Breast epithelium (tissue), 4 donors: ENCODE data around the gene PKD2L1. TPM values are rescaled to one million over a fixed set of nuclear protein-coding genes. Genes with fewer than 3 reads are reported as not detected.

Experiments
- DNase-seq, 2 donors: peaks; one replicate each; pipeline ENCODE4 v3.0.0-alpha.2; 2019; ENCODE audit warnings: low spot score in 2 of 2
- H3K27ac ChIP-seq, 2 donors: fragments of 200-600 bp; sonication (generic) in 1 of 2; one replicate each; pipeline ENCODE4 v1.5.1; 2016 to 2019; ENCODE audit warnings: mild to moderate bottlenecking in 1 of 2
- H3K27me3 ChIP-seq, 2 donors: fragments of 200-600 bp; sonication (generic) in 1 of 2; one replicate each; pipeline versions ENCODE4 v1.5.1 to v1.6.0; 2017 to 2019; ENCODE audit warnings: control low read depth in 1 of 2, mild to moderate bottlenecking in 1 of 2
- H3K36me3 ChIP-seq: fragments of 200-600 bp; one replicate; pipeline ENCODE4 v1.5.1; 2019
- H3K4me1 ChIP-seq, 2 donors: fragments of 200-600 bp; sonication (generic); one replicate each; pipeline ENCODE4 v1.5.1; 2016 to 2019; ENCODE audit warnings: control low read depth in 1 of 2
- H3K4me3 ChIP-seq, 3 donors: fragments of 200-600 bp; sonication (generic); 1 replicate in 2 of 3; 2 replicates in 1 of 3; pipeline ENCODE4 v1.5.1; 2016 to 2019; ENCODE audit warnings: mild to moderate bottlenecking in 3 of 3, moderate library complexity in 2 of 3
- H3K9me3 ChIP-seq, 2 donors: fragments of 200-600 bp; sonication (generic) in 1 of 2; one replicate each; pipeline ENCODE4 v1.5.1; 2016 to 2019; ENCODE audit warnings: control low read depth in 1 of 2
- POLR2A ChIP-seq: fragments of 450-650 bp; IDR thresholded peaks from one replicate; pipeline ENCODE4 v1.6.1; 2016; ENCODE audit warnings: antibody characterized with exemption, mild to moderate bottlenecking, moderate library complexity
- POLR2AphosphoS5 ChIP-seq, 3 donors: sonication (generic); formaldehyde crosslinking; IDR thresholded peaks; one replicate each; pipeline ENCODE4 v1.6.1; 2017; ENCODE audit warnings: antibody characterized with exemption in 3 of 3
- intact Hi-C: fragments of 100-400 bp; cut with DNase I; formaldehyde crosslinking; loops from one replicate; pipeline ENCODE4 v1.15.1; 2023; ENCODE audit warnings: low total_unique reads
- total RNA-seq, 3 donors: library from RNA; depleted of rRNA; stranded (reverse); fragments of >200 nt; gene quantifications; one replicate each; pipeline ENCODE4 v1.1.0, GENCODE V29; 2016
- TF ChIP-seq, protein P1 (sequence below), 3 donors: fragments of 450-650 bp; IDR thresholded peaks; one replicate each; pipeline ENCODE4 v1.5.1; 2016 to 2017; ENCODE audit warnings: antibody characterized with exemption in 3 of 3, mild to moderate bottlenecking in 3 of 3, moderate library complexity in 3 of 3

Gene PKD2L1
- total RNA-seq, 3 donors from 2014 or later = 0.32 to 1.5 TPM; not detected in 1

DNA sequence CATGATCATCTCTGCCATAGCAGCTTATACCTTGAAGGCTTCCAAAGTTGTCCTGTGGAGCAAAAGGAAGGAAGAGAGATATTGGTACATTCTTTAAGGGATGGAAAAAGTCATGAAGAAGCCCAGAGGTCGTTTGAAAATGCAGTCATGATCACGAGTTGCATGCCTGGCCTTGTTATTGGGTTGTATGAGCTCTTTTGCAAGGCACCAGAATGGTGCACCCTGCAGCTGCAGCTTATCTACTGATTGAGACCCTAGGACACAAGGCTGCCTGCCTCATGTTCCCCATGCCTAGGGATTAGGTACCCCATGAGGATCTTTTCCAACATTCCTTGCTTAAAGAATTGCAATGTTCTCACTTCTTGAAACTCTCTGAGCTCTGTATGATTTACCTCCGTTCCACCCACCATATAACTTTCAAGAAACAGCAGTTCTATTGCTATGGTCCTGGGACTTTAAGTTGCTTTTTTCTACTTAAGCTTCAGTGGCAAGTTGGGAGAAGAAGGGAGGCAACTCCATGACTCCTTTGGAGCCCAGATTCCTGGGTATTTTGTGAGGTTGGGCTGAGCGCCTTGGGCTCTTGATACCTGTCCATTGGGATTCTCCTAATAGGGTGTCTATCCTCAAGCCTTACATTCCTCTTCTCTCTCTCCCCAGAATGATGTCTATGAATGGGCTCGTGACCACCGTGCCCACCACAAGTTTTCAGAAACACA is 23.9 kb upstream of the PKD2L1 start:
- no peak for DNase-seq

DNA sequence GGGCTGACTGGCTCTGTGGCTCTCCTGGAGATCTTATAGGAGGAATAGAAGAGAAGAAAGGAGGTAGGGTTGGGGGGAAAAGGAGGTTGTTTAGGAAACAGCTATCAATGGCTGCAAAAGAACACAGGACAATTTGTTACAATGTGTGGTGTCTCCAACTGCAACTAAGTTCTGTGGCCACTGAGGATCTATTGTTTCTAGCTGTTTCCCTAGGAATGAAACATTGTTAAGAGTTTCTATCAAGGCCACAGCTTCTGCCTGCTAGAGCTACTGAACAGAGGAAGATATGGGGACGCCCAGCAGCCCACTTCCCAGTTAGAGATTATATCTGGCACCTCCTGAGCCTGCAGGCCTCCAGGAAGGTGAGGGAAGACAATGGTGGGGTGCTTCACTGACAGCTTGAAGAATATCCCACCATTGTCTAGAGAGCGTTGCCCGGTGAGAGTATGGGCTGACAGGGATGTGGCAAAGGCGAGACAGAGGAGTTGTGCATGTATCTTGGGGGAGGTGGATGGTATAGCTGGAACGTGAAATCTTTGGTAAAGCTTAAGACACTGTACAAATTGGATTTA is 21.0 kb upstream of the PKD2L1 start:
- peaks cover 0 to 3% of the 10 kb centered on the region in 2 donors for H3K4me1 ChIP-seq
- H3K36me3 ChIP-seq = no peaks in the 10 kb centered on the region
- no peaks in the 10 kb centered on the region for H3K27me3 ChIP-seq
- no peak overlapping the region for H3K27ac ChIP-seq
- DNase-seq = no peak
- H3K9me3 ChIP-seq = no peaks in the 10 kb centered on the region
- H3K4me3 ChIP-seq = no peak overlapping the region
- TF ChIP-seq POLR2AphosphoS5 (IDR thresholded peaks at IDR 0.05) (no peak), POLR2A (no peak)
- TF ChIP-seq, protein P1, sequence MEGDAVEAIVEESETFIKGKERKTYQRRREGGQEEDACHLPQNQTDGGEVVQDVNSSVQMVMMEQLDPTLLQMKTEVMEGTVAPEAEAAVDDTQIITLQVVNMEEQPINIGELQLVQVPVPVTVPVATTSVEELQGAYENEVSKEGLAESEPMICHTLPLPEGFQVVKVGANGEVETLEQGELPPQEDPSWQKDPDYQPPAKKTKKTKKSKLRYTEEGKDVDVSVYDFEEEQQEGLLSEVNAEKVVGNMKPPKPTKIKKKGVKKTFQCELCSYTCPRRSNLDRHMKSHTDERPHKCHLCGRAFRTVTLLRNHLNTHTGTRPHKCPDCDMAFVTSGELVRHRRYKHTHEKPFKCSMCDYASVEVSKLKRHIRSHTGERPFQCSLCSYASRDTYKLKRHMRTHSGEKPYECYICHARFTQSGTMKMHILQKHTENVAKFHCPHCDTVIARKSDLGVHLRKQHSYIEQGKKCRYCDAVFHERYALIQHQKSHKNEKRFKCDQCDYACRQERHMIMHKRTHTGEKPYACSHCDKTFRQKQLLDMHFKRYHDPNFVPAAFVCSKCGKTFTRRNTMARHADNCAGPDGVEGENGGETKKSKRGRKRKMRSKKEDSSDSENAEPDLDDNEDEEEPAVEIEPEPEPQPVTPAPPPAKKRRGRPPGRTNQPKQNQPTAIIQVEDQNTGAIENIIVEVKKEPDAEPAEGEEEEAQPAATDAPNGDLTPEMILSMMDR (IDR thresholded peaks at IDR 0.05) = no peak
- intact Hi-C loops = no loop called here

More for the DNA sequence above, 23.9 kb upstream of the PKD2L1 start:
- Histone ChIP-seq H3K4me1 (peaks cover 0 to 5% of the 10 kb centered on the region in 2 donors), H3K9me3 (no peaks in the 10 kb centered on the region), H3K4me3 (no peak overlapping the region), H3K36me3 (no peaks in the 10 kb centered on the region), H3K27me3 (no peaks in the 10 kb centered on the region), H3K27ac (no peak overlapping the region)
- intact Hi-C loops = no loop called here
- no peak for TF ChIP-seq POLR2A
- TF ChIP-seq POLR2AphosphoS5 (IDR thresholded peaks at IDR 0.05) = no peak
- TF ChIP-seq, protein P1 (IDR thresholded peaks at IDR 0.05) = no peak

DNA sequence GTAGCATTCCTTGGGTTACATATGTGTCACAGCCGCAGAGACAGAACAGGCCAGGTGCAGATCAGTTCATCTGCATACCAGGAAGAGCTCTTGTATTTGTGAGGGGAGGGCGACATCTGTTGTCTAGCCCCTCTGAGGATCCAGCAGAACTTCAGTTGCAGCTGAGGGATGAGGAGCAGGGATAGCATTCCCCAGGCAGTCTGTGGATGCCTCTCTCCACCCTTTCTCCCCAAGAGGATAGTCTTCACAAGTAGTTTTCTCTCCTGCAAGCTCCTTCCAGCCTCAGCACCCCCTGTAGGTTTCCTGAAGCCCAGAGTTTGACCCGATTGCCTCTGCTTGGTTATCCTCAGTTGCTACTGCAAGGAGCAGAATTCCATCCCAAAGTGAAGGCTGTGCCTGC is 19.6 kb upstream of the PKD2L1 start:
- H3K4me3 ChIP-seq = no peak overlapping the region
- intact Hi-C loops = no loop called here

DNA sequence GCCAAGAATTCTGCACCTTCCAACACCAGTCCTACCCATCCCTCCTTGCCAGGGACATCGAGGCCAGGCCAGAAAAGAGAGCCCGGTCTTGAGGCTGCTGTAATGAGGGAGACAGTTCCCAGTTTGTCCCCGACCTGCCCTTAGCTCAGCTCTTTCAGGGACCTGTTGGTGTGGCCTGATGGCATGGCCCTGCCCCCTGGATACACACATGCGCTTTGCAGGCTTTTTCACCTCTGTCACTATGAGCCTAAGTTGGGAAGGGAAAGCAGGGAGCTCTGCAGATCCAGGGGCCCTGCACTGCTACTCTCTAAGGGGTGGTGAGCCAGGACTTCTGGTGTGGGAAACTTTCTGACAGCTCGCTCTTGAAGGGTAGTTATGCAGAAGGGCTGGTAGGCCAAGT is 19.1 kb upstream of the PKD2L1 start:
- peaks cover 0 to 3% of the 10 kb centered on the region in 2 donors for H3K4me1 ChIP-seq
- H3K36me3 ChIP-seq = no peaks in the 10 kb centered on the region
- intact Hi-C loops = no loop called here
- TF ChIP-seq POLR2AphosphoS5 (IDR thresholded peaks at IDR 0.05) (no peak), POLR2A (no peak)
- TF ChIP-seq, protein P1 (IDR thresholded peaks at IDR 0.05) = no peak
- H3K4me3 ChIP-seq = no peak overlapping the region
- no peaks in the 10 kb centered on the region for H3K27me3 ChIP-seq
- no peaks in the 10 kb centered on the region for H3K9me3 ChIP-seq
- no peak overlapping the region for H3K27ac ChIP-seq
- DNase-seq = no peak

More for the DNA sequence above, 19.6 kb upstream of the PKD2L1 start:
- DNase-seq = no peak
- H3K27ac ChIP-seq = no peak overlapping the region
- no peaks in the 10 kb centered on the region for H3K27me3 ChIP-seq
- peaks cover 0 to 3% of the 10 kb centered on the region in 2 donors for H3K4me1 ChIP-seq
- no peak for TF ChIP-seq POLR2AphosphoS5 (IDR thresholded peaks at IDR 0.05)
- TF ChIP-seq, protein P1 (IDR thresholded peaks at IDR 0.05) = no peak
- TF ChIP-seq POLR2A = no peak
- no peaks in the 10 kb centered on the region for H3K9me3 ChIP-seq
- H3K36me3 ChIP-seq = no peaks in the 10 kb centered on the region

DNA sequence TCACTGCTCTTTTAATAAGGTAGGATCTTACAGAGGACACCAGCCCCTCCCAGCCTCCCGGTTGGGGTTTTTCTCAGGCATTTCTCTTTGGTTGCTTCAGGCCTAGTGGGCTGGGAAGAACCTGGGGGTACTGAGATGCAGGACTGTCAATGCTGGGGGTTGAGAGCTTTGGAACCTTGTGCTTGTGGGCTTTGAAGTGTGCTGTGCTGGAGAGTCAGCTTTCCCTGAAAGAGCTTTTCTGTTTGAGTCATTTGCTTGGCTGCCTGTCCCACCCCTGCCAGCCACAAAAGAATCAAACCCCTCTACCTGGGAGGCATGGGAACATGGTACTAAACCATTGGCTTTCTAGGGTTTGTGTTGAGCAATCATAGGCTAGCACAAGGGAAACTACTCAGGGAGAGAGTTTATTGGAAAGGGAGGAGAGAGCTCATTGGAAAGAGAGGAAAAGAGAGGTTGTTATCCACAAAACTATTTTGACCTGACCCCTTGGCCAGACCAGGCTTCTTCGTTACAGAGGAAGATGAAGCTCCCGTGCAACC is 18.4 kb upstream of the PKD2L1 start:
- no peaks in the 10 kb centered on the region for H3K36me3 ChIP-seq
- peak overlapping the region in 2 of 3 donors; percentile 71 to 84 for H3K4me3 ChIP-seq
- H3K9me3 ChIP-seq = no peaks in the 10 kb centered on the region
- peaks cover 0 to 3% of the 10 kb centered on the region in 2 donors for H3K4me1 ChIP-seq
- H3K27me3 ChIP-seq = no peaks in the 10 kb centered on the region
- no peak for DNase-seq
- intact Hi-C loops = no loop called here
- no peak overlapping the region for H3K27ac ChIP-seq
- TF ChIP-seq, protein P1 (IDR thresholded peaks at IDR 0.05) = no peak
- TF ChIP-seq POLR2AphosphoS5 (IDR thresholded peaks at IDR 0.05) (no peak), POLR2A (no peak)
